CD4-positive, alpha-beta T cell treated with Interleukin-15 for 1 hour (primary cell): ENCODE data around the gene NRG3.

Source experiments
- DNase-seq: peaks from one replicate; pipeline ENCODE4 v3.0.0-alpha.2; 2020

Gene NRG3

DNA sequence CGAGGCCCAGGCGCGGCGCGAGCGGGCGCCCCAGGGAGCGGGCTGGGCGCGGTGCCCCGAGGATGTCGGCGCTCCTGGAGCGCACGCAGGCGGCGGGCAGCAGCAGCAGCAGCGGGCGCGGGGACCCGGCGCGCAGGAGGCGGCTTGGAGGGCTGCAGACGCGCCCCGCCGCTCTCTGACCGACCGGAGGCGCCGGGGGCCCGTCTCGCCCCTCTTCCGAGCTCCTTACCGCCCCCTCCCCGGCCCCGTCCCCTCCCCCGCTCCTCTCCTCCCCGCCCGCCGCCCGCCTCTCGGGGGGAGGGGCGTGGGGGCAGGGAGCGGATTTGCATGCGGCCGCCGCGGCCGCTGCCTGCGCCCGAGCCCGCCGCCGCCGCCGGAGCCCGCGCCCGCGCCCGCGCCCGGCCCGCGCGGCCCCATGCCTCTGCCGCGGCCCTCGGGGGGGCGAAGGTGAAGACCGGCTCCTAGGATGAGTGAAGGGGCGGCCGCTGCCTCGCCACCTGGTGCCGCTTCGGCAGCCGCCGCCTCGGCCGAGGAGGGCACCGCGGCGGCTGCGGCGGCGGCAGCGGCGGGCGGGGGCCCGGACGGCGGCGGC lies at the start of gene NRG3:
Gene NRG3 (plus strand): TSS at position 320 of the 592 bp plus-strand sequence.
- no peak for DNase-seq

- no peak for DNase-seq
Observed at GRCh38 chr10:81828251-81828650, 46.7 kb upstream of the NRG3 start.

- no peak for DNase-seq
Observed at GRCh38 chr10:81831060-81831459, 43.9 kb upstream of the NRG3 start.

- no peak for DNase-seq
Observed at GRCh38 chr10:81838950-81839349, 36.0 kb upstream of the NRG3 start.

GRCh38 chr10:81843042-81843441 lies 32.0 kb upstream of the NRG3 start:
- DNase-seq, result no peak

DNA sequence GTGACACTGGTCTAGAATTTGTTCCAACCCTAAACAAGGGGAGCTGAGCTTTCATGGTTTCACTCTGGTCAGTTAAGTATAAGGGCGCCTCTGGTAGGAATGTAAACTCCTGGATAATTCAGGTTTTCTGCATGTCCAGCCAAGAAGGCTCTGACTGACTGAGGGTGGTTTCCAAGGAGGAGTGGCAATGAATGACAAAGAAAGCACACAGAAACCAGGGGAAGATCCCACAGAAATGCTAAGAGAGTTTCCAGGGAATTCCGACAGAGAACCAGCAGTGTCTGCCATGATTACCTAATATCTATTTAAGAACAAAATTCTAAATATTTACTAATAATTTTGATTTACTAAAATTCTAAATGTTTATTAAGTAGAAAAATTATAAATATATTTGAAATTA lies 27.3 kb upstream of the NRG3 start:
- no peak for DNase-seq

- no peak for DNase-seq
Observed at GRCh38 chr10:81848514-81848913, 26.5 kb upstream of the NRG3 start.

DNA sequence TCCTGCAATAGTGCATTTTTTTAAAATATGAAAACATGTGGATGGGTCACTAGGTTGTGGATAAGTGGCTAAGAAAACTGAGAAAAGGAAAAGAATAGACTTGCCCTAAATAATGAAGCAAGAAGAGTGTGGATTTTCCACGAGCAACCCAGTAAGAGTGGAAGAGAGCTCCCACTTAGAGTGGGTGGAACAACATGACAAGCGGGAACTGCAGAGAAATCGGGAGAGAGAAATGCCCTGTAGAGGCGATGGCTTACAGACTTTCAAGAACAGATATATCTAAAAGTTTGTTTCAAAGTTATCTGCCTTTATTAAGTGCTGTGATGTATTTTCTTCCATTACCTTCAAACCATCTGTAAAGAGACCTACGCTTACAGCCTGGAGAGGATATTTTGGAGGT lies 26.1 kb upstream of the NRG3 start:
- no peak for DNase-seq

DNA sequence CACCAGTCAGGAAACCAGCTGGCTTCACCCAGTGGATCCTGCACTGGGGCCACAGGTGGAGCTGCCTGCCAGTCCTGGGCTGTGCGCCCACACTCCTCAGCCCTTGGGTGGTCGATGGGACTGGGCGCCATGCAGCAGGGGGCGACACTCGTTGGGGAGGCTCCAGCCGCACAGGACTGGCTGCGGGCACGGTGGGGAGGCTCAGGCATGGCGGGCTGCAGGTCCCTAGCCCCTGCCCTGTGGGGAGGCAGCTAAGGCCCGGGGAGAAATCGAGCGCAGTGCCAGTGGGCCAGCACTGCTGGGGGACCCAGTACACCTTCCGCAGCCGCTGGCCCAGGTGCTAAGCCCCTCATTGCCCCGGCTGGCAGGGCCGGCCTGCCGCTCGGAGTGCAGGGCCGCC lies 12.4 kb upstream of the NRG3 start:
- DNase-seq, result no peak

DNA sequence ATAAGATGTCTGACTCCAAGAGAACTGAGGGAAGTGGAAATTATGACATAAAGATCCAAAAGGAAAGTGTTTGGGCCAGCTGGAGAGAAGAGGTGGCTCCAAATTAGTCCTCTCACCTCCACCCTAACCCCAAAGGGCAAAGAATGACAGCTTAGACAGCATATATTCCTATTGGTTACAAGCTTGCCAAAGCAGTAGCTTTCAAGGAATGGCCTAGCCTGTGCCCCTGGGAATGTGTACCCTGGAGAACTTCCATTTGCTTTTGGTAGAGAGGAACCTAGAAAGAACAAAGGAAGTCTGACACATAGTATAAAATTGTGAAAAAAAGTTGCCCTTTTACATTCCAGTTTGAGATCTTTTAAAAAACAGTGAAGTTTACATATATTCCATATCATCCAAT lies 11.2 kb upstream of the NRG3 start:
- no peak for DNase-seq

DNA sequence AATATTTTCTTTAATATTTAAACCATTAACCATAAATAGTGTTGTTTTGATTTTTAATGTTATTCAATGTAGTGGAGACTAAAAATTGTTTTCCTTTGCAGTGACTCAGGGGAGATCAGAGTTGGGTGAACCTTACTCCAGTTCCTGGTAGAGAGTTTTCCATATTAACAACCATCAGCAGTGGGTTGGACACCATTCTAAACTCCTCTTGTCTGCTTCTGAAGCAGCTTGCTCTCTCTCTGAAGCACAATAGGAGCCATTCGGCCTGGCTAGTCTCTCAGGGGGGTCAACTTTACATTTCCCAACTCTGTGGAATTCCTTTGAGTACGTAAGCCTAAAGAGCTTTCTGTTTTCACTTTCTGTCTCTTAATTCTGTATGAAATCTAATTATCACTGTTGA lies 9.4 kb upstream of the NRG3 start:
- no peak for DNase-seq

DNA sequence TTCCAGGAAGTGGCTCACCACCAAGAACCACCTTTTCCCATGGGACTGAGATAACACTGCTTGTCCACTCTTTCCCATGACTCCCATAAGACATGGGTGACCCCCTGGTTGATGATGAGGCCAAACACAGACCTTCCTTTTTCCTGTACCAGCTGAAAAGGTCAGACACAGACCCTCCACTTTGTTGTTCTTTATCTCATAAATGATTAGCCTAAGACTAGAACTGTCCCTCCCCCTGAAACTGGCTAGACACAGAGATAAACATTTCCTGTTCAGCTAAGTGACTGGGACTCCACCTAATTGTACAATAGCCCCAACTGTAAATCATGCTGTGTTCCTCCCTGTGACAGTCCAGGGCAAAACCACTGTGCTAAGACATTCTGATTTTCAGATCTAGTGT lies 8.2 kb upstream of the NRG3 start:
- no peak for DNase-seq

DNA sequence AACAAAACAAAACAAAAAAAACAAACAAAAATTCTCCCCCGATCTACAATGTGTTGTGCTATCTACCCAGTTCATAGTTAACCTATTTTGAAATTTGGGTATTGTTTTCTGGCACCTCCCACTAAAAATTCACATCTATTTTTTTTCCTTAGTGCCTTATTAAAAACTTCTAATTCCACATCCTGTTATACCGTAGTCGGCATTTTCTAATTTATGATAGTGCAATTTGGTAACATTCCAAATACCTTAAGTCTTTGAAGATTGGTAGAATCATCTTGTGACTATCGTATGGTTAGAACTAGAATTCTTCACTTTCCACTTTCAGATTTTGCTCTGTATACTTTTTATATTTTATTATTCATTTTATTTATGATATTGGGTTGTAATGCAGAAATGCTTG lies 4.5 kb upstream of the NRG3 start:
- no peak for DNase-seq

- DNase-seq, result no peak
Observed at GRCh38 chr10:81871558-81871957, 3.4 kb upstream of the NRG3 start.

GRCh38 chr10:81872206-81872862 lies 2.7 kb upstream of the NRG3 start:
- DNase-seq, result no peak

DNA sequence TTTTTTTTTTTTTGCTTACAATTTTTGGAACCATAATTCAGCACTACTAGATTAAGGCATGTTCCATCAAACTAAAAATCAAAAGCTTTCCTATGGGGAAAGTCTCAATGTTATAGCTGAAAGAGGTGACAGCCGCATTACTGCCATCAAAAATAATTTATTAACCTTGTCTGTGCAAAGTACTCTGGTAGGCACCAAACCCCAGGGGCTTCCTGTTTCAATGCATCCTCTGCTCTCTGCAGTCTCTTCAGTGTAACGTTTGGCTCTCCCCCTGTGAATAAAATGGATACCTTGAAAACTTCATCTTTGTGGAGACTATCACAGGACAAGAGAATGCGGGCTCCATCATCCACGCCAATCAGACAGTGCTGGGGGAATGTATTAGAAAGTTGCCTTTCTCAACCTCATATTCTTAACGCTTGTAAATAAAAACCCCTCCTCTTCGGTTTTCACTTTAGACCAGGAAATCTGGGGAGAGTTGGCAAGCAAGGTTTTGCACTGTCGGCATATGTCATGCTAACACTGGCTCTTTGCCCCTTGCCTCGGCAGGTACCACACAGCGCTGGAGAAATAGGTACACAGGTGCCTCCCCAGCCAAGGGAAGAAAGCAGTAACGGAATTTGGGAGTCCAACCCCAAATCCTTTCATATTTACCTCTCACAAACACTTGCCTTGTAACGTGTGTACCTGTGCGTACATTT lies 1.6 kb upstream of the NRG3 start:
- DNase-seq, result no peak

DNA sequence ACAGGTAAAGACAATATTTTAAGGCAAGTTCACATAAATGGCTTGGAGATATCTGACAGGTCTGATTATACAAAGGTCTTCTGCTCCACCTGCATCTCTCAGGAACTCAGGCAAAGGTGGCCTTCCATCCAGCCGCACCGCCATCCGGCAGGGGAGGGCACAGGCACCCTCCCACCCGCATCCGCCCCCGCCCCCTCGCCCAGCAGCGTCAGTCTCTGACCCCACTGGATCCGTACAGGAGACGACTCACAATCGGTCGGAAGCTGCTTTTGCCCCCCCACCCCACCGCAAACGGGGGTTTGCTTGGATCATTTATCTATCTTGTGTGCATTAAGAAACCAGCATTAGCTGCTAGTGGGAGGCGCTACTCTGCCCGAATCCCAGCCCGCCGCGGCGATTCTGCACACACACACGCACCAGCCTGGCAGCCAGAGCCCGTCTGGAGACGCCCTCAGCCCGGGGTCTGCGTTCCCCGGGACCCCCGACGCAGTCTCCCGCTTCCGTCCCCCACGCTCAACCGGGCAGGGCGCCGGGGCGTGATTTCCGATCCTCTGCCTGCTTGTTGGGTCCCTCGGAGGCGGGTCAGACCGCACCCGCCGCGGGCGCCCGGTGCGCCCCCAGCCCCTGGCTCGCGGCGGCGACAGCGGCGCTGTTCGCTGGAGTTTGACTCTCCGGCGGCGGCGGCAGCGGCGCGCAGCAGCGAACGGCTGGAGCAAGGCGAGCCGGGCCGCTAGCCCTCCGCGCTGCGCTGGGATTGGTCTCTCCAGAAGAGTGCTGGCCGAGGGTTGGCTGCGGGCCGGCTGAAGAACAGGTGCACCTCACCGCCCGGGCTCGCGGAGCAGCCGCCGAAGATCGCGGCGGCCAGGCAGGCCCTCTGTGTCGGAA lies 820 bp upstream of the NRG3 start:
- no peak for DNase-seq

GRCh38 chr10:81875467-81876252 lies 666 bp downstream of the NRG3 start:
- DNase-seq, result no peak

DNA sequence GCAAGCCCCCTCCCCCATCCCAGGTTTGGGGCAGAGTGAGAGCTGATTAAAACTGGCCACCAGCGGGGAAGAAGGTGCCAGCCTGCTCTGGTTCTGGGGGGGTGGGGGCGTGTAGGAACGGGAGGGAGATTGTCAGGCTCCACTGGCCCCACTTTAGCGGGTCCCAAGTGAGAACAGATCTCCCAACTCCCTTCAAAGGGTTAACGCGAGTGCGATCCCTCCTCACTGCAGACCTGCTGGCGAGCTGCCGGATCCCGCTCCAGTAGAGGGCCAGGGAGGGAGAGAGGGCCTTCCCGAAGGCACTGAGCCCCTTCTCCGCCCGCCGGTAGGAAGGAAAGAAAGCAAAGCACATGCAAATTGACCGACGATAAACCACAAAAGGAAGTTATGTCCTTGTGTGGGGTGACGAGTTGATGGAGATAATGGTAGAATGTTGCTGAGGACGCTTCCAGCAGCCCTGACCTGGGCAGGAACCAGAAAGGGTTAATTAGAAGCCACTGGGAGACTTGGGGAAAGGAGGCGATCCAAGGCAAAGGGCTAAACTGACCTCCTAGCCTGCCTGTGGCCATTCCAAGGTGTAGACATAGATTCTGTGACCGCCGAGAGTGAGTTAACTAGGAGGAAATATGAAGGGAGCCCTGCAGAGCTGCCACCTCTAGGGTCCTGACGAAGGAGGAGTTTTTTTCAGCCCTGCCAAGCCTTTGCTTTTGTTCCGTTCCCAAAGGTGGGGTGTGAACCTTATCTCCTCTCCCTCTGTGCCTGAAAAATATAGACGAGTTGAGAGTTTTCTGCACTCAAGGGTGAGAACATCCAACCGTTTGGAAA lies 1.5 kb downstream of the NRG3 start:
- no peak for DNase-seq

DNA sequence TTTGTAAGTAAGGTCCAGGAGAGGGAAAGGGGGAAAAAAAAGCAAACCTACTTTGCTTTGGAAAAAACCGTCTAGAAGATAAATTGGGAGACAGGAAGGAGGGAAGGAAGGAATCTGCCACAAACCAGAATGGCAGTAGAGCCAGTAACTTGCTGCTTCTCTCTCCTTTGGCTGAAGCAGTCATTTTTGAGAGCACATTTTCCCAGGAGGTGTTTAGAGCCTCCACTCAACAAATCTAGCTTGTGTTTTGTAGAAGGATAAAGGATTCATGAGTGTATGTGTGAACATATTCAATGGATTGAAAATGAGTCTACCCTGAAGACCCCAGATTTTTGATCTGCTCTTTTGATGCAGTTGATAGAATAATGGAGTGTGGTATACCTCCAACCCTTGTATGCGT lies 2.6 kb downstream of the NRG3 start:
- no peak for DNase-seq

- no peak for DNase-seq
Observed at GRCh38 chr10:81882011-81882410, 7.0 kb downstream of the NRG3 start.

DNA sequence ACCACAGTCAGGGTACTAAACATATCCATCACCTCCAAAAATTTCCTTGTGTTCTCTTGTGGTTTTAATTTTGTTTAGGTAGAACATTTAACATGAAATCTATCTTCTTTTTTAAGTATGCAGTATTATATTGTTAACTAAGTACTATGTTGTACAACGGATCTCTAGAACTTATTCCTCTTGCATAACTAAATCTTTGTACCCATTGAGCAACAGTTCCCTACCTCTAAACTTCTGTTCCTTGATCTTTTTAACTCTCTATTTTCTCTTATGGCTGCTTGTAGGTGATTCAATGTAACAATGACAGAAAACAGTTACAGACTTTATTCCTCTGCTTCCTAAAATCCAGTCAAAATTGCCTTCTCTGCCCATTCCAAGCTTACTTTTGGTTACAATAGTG lies 9.9 kb downstream of the NRG3 start:
- DNase-seq, result no peak
